Peyer's patch (tissue), 4 donors: Measurements from ENCODE around the gene IL20RB. TPM values are rescaled to one million over a fixed set of nuclear protein-coding genes. Genes with fewer than 3 reads are reported as not detected.

Source experiments
- DNase-seq, 3 donors: peaks; one replicate each; pipeline ENCODE4 v3.0.0-alpha.2; 2017 to 2019
- H3K27ac ChIP-seq, 4 donors: fragments of 200-600 bp; sonication (generic); one replicate each; pipeline ENCODE4 v1.5.1; 2016 to 2019
- H3K27me3 ChIP-seq, 2 donors: fragments of 200-600 bp; sonication (generic); one replicate each; pipeline ENCODE4 v1.5.1; 2019
- H3K36me3 ChIP-seq, 3 donors: fragments of 200-600 bp; sonication (generic); one replicate each; pipeline ENCODE4 v1.5.1; 2016 to 2019
- H3K4me1 ChIP-seq, 4 donors: fragments of 200-600 bp; sonication (generic); one replicate each; pipeline ENCODE4 v1.5.1; 2016 to 2019
- H3K4me3 ChIP-seq, 4 donors: fragments of 200-600 bp; sonication (generic); 1 replicate in 3 of 4; 2 replicates in 1 of 4; pipeline ENCODE4 v1.5.1; 2016 to 2019; ENCODE audit warnings: mild to moderate bottlenecking in 1 of 4
- H3K9me3 ChIP-seq, 4 donors: fragments of 200-600 bp; sonication (generic); one replicate each; pipeline ENCODE4 v1.5.1; 2016 to 2019; ENCODE audit warnings: mild to moderate bottlenecking in 1 of 4
- POLR2A ChIP-seq, 2 donors: fragments of 450-650 bp; IDR thresholded peaks; one replicate each; pipeline ENCODE4 v1.5.1; 2017; ENCODE audit warnings: antibody characterized with exemption in 2 of 2, mild to moderate bottlenecking in 2 of 2, moderate library complexity in 2 of 2
- total RNA-seq, 4 donors: library from RNA; depleted of rRNA; stranded (reverse); fragments of >200 nt; gene quantifications; one replicate each; pipeline ENCODE4 v1.1.0, GENCODE V29; 2016
- TF ChIP-seq, protein P1 (sequence below), 6 experiments: fragments of 450-650 bp in 4 of 6; fragments of 200-600 bp in 2 of 6; sonication (generic) in 1 of 6; IDR thresholded peaks; one replicate each; pipeline ENCODE4 v1.5.1; 2017 to 2019; ENCODE audit warnings: antibody characterized with exemption in 6 of 6, mild to moderate bottlenecking in 3 of 6, moderate library complexity in 1 of 6

Gene IL20RB
- total RNA-seq, 4 donors from 2014 or later: 0.54 to 1.7 (median 0.81) TPM

DNA sequence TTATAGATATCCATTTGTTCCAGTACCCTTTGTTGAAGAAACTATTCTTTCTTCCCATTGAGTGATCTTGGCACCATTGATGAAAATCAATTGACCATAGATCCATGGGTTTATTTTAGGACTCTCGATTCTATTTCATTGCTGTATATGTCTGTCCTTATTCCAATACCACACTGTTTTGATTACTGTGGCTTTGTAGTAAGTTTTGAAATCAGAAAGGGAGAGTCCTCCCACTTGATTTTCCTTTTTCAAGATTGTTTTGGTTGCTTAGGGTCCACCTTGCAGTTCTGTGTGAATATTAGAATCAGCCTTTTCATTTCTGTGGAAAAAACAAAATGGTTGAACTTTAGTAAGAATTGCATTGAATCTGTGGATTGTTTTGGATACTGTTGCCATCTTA is 20.6 kb upstream of the IL20RB start:
- no peaks in the 10 kb centered on the region for H3K4me1 ChIP-seq
- H3K4me3 ChIP-seq: no peak overlapping the region
- H3K27me3 ChIP-seq: no peaks in the 10 kb centered on the region
- TF ChIP-seq POLR2A (IDR thresholded peaks at IDR 0.05): no peak
- TF ChIP-seq, protein P1, sequence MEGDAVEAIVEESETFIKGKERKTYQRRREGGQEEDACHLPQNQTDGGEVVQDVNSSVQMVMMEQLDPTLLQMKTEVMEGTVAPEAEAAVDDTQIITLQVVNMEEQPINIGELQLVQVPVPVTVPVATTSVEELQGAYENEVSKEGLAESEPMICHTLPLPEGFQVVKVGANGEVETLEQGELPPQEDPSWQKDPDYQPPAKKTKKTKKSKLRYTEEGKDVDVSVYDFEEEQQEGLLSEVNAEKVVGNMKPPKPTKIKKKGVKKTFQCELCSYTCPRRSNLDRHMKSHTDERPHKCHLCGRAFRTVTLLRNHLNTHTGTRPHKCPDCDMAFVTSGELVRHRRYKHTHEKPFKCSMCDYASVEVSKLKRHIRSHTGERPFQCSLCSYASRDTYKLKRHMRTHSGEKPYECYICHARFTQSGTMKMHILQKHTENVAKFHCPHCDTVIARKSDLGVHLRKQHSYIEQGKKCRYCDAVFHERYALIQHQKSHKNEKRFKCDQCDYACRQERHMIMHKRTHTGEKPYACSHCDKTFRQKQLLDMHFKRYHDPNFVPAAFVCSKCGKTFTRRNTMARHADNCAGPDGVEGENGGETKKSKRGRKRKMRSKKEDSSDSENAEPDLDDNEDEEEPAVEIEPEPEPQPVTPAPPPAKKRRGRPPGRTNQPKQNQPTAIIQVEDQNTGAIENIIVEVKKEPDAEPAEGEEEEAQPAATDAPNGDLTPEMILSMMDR (IDR thresholded peaks at IDR 0.05): no peak
- H3K36me3 ChIP-seq: peaks cover 0 to 4% (median 0%) of the 10 kb centered on the region in 3 donors
- H3K27ac ChIP-seq: no peak overlapping the region
- no peak for DNase-seq
- no peaks in the 10 kb centered on the region for H3K9me3 ChIP-seq

DNA sequence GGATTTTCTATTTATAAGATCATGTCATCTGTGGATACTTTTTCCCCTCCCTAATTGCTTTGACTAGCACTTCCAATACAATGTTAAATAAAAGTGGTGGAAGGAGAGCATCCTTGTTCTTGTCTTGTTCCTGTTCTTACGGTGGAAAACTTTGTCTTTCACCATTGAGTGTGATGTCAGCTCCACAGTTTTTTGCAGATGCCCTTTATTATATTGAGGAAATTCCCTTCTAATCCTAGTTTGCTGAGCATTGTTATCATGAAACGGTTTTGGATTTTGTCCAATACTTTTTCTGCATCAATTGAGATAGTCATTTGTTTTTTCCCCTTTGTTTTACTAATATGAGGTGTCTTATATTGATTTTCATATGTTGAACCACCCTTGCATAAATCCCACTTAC is 19.9 kb upstream of the IL20RB start:
- H3K27me3 ChIP-seq: no peaks in the 10 kb centered on the region
- no peaks in the 10 kb centered on the region for H3K9me3 ChIP-seq
- peaks cover 0 to 4% (median 0%) of the 10 kb centered on the region in 3 donors for H3K36me3 ChIP-seq
- TF ChIP-seq, protein P1 (IDR thresholded peaks at IDR 0.05): no peak
- no peak for DNase-seq
- no peak overlapping the region for H3K4me3 ChIP-seq
- H3K4me1 ChIP-seq: peaks cover 0 to 5% (median 2%) of the 10 kb centered on the region in 4 donors
- no peak overlapping the region for H3K27ac ChIP-seq

DNA sequence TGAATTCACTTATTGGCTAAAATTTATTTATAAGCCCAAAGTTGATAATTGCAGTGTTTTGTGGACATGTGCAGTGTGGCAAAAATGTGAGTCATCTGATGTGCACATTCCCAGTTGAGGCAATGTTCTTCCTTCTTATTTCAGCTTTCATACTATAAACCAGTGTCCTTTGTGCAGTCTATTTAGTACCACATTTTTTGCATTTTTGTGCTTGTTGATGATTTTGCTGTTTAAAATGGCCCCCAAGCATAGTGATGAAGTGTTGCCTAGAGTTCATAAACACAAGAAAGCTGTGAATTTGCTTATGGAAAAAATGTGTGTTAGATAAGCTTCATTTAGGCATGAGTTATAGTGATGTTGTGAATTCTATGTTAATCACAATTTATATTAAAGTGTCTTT is 19.4 kb upstream of the IL20RB start:
- TF ChIP-seq, protein P1 (IDR thresholded peaks at IDR 0.05): no peak
- H3K4me3 ChIP-seq: no peak overlapping the region

DNA sequence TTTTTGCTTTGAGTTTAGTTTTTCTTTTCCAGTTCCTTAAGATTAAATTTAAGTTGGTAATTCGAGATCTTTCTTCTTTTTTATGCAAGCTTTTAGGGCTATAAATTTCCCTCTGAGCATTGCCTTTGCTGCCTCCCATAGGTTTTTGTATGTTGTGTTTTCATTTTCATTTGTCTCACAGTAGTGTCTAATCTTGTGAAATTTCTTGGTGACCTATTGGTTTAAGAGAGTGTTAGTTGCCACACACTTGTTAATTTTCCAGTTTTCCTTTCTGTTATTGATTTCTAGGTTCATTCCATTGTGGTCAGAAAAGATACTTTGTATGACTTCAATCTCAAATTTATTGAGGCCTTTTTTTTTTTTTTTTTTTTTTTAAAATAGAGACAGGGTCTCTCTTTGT is 18.3 kb upstream of the IL20RB start:
- Histone ChIP-seq H3K9me3 (no peaks in the 10 kb centered on the region), H3K27me3 (no peaks in the 10 kb centered on the region), H3K27ac (no peak overlapping the region), H3K4me1 (peaks cover 0 to 7% (median 2%) of the 10 kb centered on the region in 4 donors), H3K4me3 (no peak overlapping the region), H3K36me3 (peaks cover 0 to 4% (median 0%) of the 10 kb centered on the region in 3 donors)
- DNase-seq: no peak
- TF ChIP-seq, protein P1 (IDR thresholded peaks at IDR 0.05): no peak
- TF ChIP-seq POLR2A (IDR thresholded peaks at IDR 0.05): no peak

More for the DNA sequence above, 19.4 kb upstream of the IL20RB start:
- H3K27me3 ChIP-seq: no peaks in the 10 kb centered on the region
- H3K9me3 ChIP-seq: no peaks in the 10 kb centered on the region
- peaks cover 0 to 7% (median 2%) of the 10 kb centered on the region in 4 donors for H3K4me1 ChIP-seq
- no peak for DNase-seq
- H3K36me3 ChIP-seq: peaks cover 0 to 4% (median 0%) of the 10 kb centered on the region in 3 donors
- no peak overlapping the region for H3K27ac ChIP-seq

DNA sequence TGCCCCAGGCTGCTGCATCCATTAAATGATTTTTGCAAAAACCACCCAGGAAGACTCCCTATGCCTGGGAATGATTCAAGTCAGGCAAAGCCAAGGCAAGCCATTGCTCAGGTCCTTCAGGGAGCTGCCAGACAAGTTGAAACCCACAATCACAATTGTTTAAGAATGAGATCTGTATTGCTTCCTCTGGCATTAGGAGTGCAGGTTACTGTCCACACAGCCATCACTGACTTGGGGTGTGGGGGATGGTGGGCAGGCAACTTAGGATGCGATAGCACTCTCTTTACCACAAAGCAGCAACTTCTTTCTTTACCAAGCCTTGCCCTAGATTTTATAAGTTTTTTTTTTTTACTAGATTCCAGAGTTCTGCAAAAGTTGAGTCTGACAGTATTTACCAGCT is 15.0 kb upstream of the IL20RB start:
- Histone ChIP-seq H3K27me3 (no peaks in the 10 kb centered on the region), H3K4me1 (peaks cover 0 to 7% (median 2%) of the 10 kb centered on the region in 4 donors), H3K9me3 (no peaks in the 10 kb centered on the region), H3K27ac (no peak overlapping the region), H3K36me3 (no peaks in the 10 kb centered on the region), H3K4me3 (no peak overlapping the region)
- no peak for DNase-seq
- TF ChIP-seq POLR2A (IDR thresholded peaks at IDR 0.05): no peak
- TF ChIP-seq, protein P1 (IDR thresholded peaks at IDR 0.05): no peak

DNA sequence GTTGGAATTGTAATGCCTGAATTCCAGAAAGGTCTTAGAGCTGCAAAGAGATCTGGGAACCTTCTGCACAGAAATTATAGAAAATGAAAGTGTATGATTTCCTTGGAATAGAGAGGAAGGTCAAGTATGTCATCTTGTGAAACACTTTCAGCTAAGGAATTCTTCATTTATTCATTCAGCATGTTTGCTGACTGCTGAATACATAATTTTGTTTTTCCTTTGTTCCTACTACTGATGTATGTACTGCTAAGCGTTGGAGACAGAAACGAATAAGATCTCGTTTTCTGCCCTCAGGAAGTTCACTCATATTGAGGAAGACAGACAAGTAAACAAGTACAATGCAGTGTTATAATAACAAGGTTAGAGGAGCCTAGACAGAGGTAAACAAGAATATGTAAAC is 14.3 kb upstream of the IL20RB start:
- Histone ChIP-seq H3K27me3 (no peaks in the 10 kb centered on the region), H3K9me3 (no peaks in the 10 kb centered on the region), H3K4me1 (peaks cover 0 to 7% (median 2%) of the 10 kb centered on the region in 4 donors), H3K27ac (no peak overlapping the region), H3K36me3 (no peaks in the 10 kb centered on the region), H3K4me3 (no peak overlapping the region)
- TF ChIP-seq, protein P1 (IDR thresholded peaks at IDR 0.05): no peak
- TF ChIP-seq POLR2A (IDR thresholded peaks at IDR 0.05): no peak
- DNase-seq: no peak
